ENCODE measurements around the gene KCNC3. TPM values are rescaled to one million over a fixed set of nuclear protein-coding genes. Genes with fewer than 3 reads are reported as not detected.

The KCNC3 gene
- total RNA-seq, 4 donors from 2014 or later = 1.5 to 3.1 (median 1.7) TPM

DNA sequence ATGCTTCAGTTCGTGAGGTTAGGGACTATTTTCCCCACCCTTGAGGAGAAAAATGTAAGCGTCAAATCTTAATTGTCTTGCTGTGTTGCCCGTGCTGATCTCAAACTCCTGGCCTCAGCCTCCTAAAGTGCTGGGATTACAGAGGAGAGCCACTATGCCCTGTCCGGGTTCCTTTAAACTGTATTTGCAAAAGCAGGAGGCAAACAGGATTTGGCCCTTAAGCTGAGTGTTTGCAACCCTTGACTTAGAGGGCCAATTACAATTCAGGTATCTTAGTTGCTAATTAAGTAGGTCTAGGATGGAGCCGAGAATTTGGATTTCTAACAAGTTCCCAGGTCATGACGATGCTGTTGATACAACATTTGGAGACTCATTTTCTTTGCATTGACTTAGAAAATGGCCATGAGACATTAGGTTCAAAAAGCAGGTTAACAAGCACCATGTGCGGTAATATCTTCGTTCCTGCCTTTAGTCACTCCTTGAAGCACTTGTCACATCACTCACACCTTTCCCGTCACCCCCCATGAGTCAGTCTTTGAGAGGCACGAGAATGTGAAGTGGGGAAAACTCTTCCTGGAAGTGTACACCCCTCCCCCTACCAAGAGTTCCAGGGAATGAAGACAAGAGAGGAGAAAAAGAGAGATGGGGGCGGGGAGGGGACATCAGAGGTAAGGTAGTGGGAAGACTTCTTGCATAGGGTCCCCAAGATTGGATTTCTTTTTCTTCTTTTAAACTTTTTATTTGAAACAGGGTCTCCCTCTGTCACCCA is 33.7 kb upstream of the KCNC3 start:
- Histone ChIP-seq H3K27ac (no peak overlapping the region), H3K4me1 (peaks cover 12% of the 10 kb centered on the region), H3K9me3 (no peaks in the 10 kb centered on the region), H3K27me3 (no peaks in the 10 kb centered on the region), H3K4me3 (no peak overlapping the region), H3K36me3 (no peaks in the 10 kb centered on the region)
- TF ChIP-seq POLR2AphosphoS5 (IDR thresholded peaks at IDR 0.05) = no peak
- no peak for TF ChIP-seq POLR2A (IDR thresholded peaks at IDR 0.05)
- no peak for TF ChIP-seq EP300 (IDR thresholded peaks at IDR 0.05)
- TF ChIP-seq, protein P1, sequence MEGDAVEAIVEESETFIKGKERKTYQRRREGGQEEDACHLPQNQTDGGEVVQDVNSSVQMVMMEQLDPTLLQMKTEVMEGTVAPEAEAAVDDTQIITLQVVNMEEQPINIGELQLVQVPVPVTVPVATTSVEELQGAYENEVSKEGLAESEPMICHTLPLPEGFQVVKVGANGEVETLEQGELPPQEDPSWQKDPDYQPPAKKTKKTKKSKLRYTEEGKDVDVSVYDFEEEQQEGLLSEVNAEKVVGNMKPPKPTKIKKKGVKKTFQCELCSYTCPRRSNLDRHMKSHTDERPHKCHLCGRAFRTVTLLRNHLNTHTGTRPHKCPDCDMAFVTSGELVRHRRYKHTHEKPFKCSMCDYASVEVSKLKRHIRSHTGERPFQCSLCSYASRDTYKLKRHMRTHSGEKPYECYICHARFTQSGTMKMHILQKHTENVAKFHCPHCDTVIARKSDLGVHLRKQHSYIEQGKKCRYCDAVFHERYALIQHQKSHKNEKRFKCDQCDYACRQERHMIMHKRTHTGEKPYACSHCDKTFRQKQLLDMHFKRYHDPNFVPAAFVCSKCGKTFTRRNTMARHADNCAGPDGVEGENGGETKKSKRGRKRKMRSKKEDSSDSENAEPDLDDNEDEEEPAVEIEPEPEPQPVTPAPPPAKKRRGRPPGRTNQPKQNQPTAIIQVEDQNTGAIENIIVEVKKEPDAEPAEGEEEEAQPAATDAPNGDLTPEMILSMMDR (IDR thresholded peaks at IDR 0.05) = no peak
- no peak for DNase-seq (ENCODE audit: low spot score in 2 of 2)
- 71% methylated on average over 11 of the region's 11 CpGs for WGBS

DNA sequence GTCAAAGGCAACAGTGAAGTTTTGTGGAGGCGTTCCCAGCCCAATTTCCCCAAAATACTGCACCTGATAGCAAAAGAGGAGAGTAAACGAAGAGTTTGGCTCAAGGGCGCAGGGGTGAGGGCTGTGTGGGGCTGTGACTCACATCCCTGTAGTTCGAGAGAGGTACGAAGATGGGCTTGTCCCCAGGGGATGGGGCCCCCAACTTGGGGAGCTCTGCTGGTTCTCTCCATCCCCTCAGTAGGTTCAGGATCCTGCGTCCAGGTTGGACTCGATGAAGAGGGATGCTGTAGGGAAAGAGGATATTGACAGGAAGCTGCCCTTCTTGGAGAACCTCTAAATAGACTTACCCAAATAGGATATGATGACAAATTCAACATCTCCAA is 32.8 kb upstream of the KCNC3 start:
- TF ChIP-seq POLR2A (IDR thresholded peaks at IDR 0.05) (no peak), EP300 (IDR thresholded peaks at IDR 0.05) (no peak), POLR2AphosphoS5 (IDR thresholded peaks at IDR 0.05) (no peak)
- TF ChIP-seq, protein P1 (IDR thresholded peaks at IDR 0.05) = no peak
- no peaks in the 10 kb centered on the region for H3K9me3 ChIP-seq
- H3K4me1 ChIP-seq = peaks cover 13% of the 10 kb centered on the region
- no peak overlapping the region for H3K27ac ChIP-seq
- no peak for DNase-seq (ENCODE audit: low spot score in 2 of 2)
- WGBS = 84% methylated on average over 7 of the region's 7 CpGs
- H3K4me3 ChIP-seq = no peak overlapping the region
- H3K36me3 ChIP-seq = no peaks in the 10 kb centered on the region
- H3K27me3 ChIP-seq = no peaks in the 10 kb centered on the region

DNA sequence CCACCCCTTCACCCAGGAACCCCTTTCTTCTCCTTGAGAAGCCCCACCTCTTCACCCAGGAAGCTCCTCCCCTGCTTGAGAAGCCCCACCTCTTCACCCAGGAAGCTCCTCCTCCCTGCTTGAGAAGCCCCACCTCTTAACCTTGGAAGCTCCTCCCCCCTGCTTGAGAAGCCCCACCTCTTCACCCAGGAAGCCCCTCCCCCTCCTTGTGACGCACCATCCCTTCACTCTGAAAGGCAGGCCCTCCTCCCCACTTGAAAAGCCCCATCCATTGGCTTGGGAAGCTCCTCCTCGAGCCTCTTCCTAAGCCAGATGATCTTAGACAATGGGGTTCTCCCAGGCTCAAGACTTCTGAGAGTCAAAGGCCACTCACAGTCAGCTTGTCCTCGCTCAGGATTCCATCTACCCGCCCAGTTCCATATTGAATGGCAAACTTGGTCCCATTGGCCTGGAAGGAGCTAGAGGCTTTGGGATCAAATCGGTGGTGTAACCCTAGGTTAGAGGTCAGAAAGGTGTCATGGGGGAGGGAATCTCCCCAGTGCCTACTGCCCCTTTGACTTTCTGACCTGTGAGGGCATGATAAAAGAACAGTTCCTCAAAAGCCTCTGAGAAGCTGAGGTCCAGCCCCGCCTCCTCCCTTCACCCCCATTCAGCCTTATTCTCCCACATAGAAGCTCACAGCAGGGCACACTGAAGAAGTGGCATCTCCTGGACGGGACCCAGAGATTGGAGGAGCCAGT is 32.3 kb upstream of the KCNC3 start:
- DNase-seq (ENCODE audit: low spot score in 2 of 2) = no peak
- Histone ChIP-seq H3K36me3 (no peaks in the 10 kb centered on the region), H3K27me3 (no peaks in the 10 kb centered on the region), H3K4me1 (peaks cover 15% of the 10 kb centered on the region), H3K4me3 (no peak overlapping the region), H3K27ac (no peak overlapping the region), H3K9me3 (no peaks in the 10 kb centered on the region)
- TF ChIP-seq POLR2A (IDR thresholded peaks at IDR 0.05) = no peak
- TF ChIP-seq EP300 (IDR thresholded peaks at IDR 0.05) = no peak
- no peak for TF ChIP-seq POLR2AphosphoS5 (IDR thresholded peaks at IDR 0.05)
- TF ChIP-seq, protein P1 (IDR thresholded peaks at IDR 0.05) = no peak
- 91% methylated on average over 7 of the region's 7 CpGs for WGBS

DNA sequence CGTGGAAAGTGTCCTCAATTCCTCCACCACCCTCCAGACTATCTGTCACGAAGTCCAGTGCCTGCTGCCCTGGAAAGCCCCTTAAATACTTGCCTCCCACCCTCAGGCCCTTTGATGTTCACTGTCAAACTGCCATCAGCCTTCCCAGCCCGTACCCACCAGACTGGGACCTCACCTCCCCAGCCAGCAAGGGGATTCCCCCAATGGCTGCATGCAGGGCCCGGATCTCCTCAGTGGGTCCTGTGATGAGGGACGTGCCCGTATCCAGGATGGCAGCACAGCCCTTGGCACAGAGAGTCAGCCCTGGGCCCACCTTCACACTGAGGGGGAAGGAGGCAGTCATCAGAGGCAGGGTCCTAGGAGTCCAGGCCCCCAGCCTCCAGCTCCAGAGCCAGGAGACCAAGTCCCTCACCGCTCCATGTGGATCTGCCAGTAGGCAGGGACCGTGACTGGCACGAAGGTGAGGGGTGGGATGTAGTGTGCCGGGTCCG is 30.2 kb upstream of the KCNC3 start:
- Histone ChIP-seq H3K36me3 (no peaks in the 10 kb centered on the region), H3K4me1 (peaks cover 15% of the 10 kb centered on the region), H3K27me3 (no peaks in the 10 kb centered on the region), H3K27ac (no peak overlapping the region), H3K4me3 (no peak overlapping the region), H3K9me3 (no peaks in the 10 kb centered on the region)
- WGBS = 81% methylated on average over 2 of the region's 11 CpGs
- TF ChIP-seq EP300 (IDR thresholded peaks at IDR 0.05) (no peak), POLR2A (IDR thresholded peaks at IDR 0.05) (no peak), POLR2AphosphoS5 (IDR thresholded peaks at IDR 0.05) (no peak)
- TF ChIP-seq, protein P1 (IDR thresholded peaks at IDR 0.05) = no peak
- no peak for DNase-seq (ENCODE audit: low spot score in 2 of 2)

Measured in suprapubic skin (tissue), 4 donors.